Measurements from ENCODE around the gene SYNE1. TPM values are rescaled to one million over a fixed set of nuclear protein-coding genes. Genes with fewer than 3 reads are reported as not detected.
A peak's percentile ranks its signal among the peaks of the same experiment; 100 is the strongest.

SYNE1 gene
- total and polyA plus RNA-seq, 7 donors, result 6.0 to 74.6 (median 16.5) TPM

DNA sequence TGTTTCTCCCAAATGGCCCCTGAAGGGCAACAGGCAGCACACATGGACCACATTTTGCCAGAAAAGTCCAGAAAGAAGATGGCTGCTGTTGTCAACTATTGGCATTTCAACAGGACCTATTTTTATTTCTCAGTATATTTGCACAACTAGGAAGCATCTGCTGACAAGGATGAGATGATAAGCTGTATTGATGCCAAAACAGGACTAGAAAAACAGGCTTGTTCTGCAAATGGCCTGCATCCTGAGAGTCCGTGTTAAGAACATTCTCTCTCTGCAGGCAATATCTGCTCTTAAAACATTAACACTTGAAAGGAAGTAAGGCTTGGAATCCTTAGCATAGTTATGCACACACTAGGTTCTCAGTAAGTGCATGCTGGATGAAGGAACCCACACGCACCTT lies 546.0 kb downstream of the SYNE1 start:
- Histone ChIP-seq H3K27ac (no peak overlapping the region), H3K36me3 (ENCODE audit: insufficient read depth in 1 of 2, low read depth in 1 of 2) (no peaks in the 10 kb centered on the region), H3K27me3 (ENCODE audit: insufficient read depth in 3 of 3, low read length in 2 of 3) (no peaks in the 10 kb centered on the region), H3K4me1 (peaks cover 40% of the 10 kb centered on the region), H3K9me3 (no peaks in the 10 kb centered on the region), H3K4me3 (no peak overlapping the region)
- DNase-seq (no peak), ATAC-seq (no peak)
- TF ChIP-seq CTCF (IDR thresholded peaks at IDR 0.05), result no peak
- 47 to 65% (median 55%) methylated on average over 2 of the region's 2 CpGs for WGBS, 3 donors
- intact Hi-C loops (cut with DNase I), result loop anchor here (2.0 to 10.0 kb wide), 2 partner anchors 20 to 286 kb away; partner anchors contain the start of gene ESR1 (in 1 of the 2)

DNA sequence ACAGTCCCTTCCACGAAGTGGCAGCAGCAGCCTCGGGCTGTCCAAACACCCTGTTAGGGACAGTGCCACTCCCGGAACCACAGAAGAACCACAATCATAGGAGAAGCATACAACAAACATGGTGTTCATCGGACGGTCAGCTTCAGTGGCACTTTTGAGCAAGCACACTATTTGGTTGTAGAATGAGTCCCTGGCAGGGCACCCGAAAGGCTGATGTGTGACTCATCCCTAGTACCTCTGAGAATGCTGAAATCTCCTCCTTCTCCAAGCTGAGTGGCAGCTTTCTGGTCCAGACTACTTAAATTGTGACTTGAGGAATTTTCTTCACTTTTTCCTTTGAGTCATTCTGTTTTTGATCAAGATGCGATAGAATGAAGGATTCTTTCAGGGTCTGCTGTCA lies 547.2 kb downstream of the SYNE1 start:
- no peak for TF ChIP-seq CTCF (IDR thresholded peaks at IDR 0.05)
- no peak overlapping the region for H3K4me3 ChIP-seq
- H3K9me3 ChIP-seq, result no peaks in the 10 kb centered on the region
- DNase-seq, result peak; percentile 57 to 66
- H3K4me1 ChIP-seq, result peaks cover 34% of the 10 kb centered on the region
- no peaks in the 10 kb centered on the region for H3K36me3 ChIP-seq (ENCODE audit: insufficient read depth in 1 of 2, low read depth in 1 of 2)
- H3K27me3 ChIP-seq (ENCODE audit: insufficient read depth in 3 of 3, low read length in 2 of 3), result no peaks in the 10 kb centered on the region
- 63 to 78% (median 74%) methylated on average over 7 of the region's 7 CpGs for WGBS, 3 donors
- peak; percentile 60 to 77 (median 72) for ATAC-seq
- intact Hi-C loops (cut with DNase I), result loop anchor here (2.0 to 10.0 kb wide), 3 partner anchors 19 to 623 kb away; partner anchors contain the start of gene ESR1 (in 1 of the 2)
- no peak overlapping the region for H3K27ac ChIP-seq

- DNase-seq (no peak), ATAC-seq (no peak)
- WGBS, 3 donors, result 14 to 26% (median 23%) methylated on average over 1 of the region's 1 CpG
- H3K27me3 ChIP-seq (ENCODE audit: insufficient read depth in 3 of 3, low read length in 2 of 3), result no peaks in the 10 kb centered on the region
- H3K9me3 ChIP-seq, result no peaks in the 10 kb centered on the region
- H3K4me3 ChIP-seq, result no peak overlapping the region
- H3K36me3 ChIP-seq (ENCODE audit: insufficient read depth in 1 of 2, low read depth in 1 of 2), result no peaks in the 10 kb centered on the region
- peaks cover 30% of the 10 kb centered on the region for H3K4me1 ChIP-seq
- no peak for TF ChIP-seq CTCF (IDR thresholded peaks at IDR 0.05)
- H3K27ac ChIP-seq, result no peak overlapping the region
- intact Hi-C loops (cut with DNase I), result loop anchor here in 1 of 2 donors (5.0 kb wide), 1 partner anchor 620 kb away; no protein-coding TSS in a partner anchor
Measured at GRCh38 chr6:152087701-152088100, 549.5 kb downstream of the SYNE1 start.

DNA sequence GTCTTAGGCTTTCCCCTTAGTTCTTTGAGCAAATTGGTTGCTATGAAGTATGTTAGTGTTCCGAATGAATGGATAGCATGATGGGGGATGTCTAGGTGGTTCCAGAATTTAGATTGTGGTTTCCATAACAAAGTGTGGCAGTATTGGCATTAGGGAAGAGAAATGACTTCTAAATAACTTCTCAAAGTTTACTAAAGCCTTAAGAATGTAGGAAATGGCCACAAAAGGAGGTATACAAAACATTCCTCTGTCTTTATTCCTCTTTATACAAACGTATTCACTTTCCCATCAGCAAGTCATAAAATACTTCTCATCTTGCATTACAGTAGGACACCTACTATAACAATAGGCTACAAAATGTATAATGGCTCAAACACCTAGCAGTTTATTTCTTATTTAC lies 550.1 kb downstream of the SYNE1 start:
- DNase-seq (no peak), ATAC-seq (no peak)
- intact Hi-C loops (cut with DNase I), result loop anchor here in 1 of 2 donors (5.0 kb wide), 1 partner anchor 620 kb away; no protein-coding TSS in a partner anchor
- H3K4me3 ChIP-seq, result no peak overlapping the region
- TF ChIP-seq CTCF (IDR thresholded peaks at IDR 0.05), result no peak
- H3K4me1 ChIP-seq, result peaks cover 26% of the 10 kb centered on the region
- H3K27me3 ChIP-seq (ENCODE audit: insufficient read depth in 3 of 3, low read length in 2 of 3), result no peaks in the 10 kb centered on the region
- no peaks in the 10 kb centered on the region for H3K36me3 ChIP-seq (ENCODE audit: insufficient read depth in 1 of 2, low read depth in 1 of 2)
- no peaks in the 10 kb centered on the region for H3K9me3 ChIP-seq
- WGBS, 3 donors, result 80 to 84% (median 83%) methylated on average over 2 of the region's 2 CpGs
- H3K27ac ChIP-seq, result no peak overlapping the region
